GM18951 (cell line): ENCODE results near the gene CORIN.
"Not testable (repeated sequence)": the region's sequence is repeated elsewhere in the genome, so short reads cannot be mapped to it uniquely, and the experiment has no call there.

Experiments
- POLR2A ChIP-seq: IDR thresholded peaks from 4 replicates; pipeline ENCODE4 v1.6.1; 2011; ENCODE audit warnings: mild to moderate bottlenecking; ENCODE audit not compliant: insufficient read length, insufficient read depth; ENCODE audit errors: extremely low read depth
- in situ Hi-C: fragments of 300-500 bp; cut with MboI; formaldehyde crosslinking; loops from one replicate; pipeline ENCODE4 v1.12.0; 2022; ENCODE audit warnings: low sequenced_read_pairs, mixed read lengths, inconsistent platforms; ENCODE audit not compliant: unreplicated experiment

Gene CORIN

GRCh38 chr4:47579235-47579634 lies 258.6 kb downstream of the CORIN start:
- TF ChIP-seq POLR2A = no peak
- in situ Hi-C loops = no loop called here

- TF ChIP-seq POLR2A = no peak
Measured at GRCh38 chr4:47577779-47578553, 259.9 kb downstream of the CORIN start.

DNA sequence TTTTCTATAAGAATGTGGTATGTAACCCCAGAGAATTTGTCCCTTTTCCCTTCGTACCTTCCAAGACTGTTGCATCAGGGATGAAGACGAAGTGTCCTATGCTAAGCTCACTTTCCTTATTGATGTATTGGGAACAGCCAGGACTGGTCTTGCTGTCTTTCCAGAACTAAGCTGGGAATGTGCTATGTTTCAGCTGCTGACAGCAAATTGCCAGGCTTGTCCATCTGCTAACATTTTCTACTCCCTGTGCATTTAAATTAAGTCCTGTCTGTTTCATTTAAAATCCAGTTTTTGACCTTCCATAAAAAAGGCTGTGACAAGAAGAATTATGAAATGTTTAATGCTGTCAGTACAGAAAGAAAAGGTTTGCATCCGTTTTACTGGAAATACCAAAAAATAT lies 264.9 kb downstream of the CORIN start:
- no peak for TF ChIP-seq POLR2A
- in situ Hi-C loops = no loop called here

More at GRCh38 chr4:47577779-47578553, 259.9 kb downstream of the CORIN start:
- in situ Hi-C loops = no loop called here

DNA sequence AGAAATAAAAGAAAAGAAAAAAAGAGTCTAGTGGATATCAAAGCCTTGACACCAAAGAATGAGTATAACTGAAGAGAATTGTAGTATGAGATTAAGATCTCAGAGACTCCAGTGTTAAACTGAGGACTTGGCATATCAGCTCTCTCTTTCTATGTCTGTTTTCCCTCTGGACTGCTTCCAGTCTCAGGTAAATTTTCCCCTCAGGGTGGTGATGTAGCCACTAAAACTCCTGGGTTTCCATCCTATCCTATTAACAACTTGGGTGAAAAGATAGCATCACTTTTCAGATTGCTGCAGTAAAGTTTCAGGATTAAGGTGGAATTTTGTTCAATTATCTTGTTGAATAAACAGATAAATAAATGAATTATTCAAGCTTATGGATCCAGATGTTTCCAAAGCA lies 267.1 kb downstream of the CORIN start:
- in situ Hi-C loops = no loop called here
- TF ChIP-seq POLR2A = no peak

DNA sequence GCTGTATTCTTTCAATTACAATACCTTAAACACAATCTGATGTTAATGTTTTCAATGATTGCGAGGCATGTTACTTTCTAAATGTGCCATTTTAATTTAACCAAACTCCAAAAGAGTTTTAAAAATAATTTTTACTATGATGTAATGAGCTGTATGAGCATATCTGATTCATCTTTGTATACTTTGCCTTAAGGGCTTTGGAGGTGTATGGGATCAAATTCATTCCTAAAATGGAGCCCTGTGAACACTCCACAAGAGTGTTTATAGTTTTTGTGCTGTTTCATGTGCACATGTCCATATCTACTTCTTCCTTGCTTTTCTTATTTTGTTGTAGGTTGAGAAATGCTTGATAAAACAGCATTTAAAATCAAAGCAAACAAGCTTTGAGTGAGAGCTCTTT lies 270.4 kb downstream of the CORIN start:
- no peak for TF ChIP-seq POLR2A
- in situ Hi-C loops = no loop called here

GRCh38 chr4:47566969-47567368 lies 270.9 kb downstream of the CORIN start:
- in situ Hi-C loops = no loop called here
- no peak for TF ChIP-seq POLR2A

DNA sequence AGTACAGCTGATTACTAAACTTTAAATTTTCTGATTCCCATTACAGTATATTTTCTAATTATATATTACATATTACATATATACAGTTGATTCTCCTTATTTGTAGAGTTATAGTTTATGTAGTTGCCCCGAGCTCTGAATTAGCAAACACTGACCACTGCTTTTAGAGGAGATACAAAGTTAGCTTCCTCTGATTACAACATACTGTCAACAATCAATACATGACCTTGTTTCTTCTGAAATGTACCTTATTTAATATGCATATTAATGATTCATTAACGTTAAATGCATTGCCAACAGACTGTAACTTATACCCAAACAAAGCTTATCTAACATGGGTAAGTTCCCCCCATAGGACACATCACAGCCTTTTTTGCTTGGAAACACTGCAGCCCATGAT lies 271.3 kb downstream of the CORIN start:
- no peak for TF ChIP-seq POLR2A
- in situ Hi-C loops = no loop called here

GRCh38 chr4:47562297-47562696 lies 275.6 kb downstream of the CORIN start:
- no peak for TF ChIP-seq POLR2A
- in situ Hi-C loops = no loop called here

DNA sequence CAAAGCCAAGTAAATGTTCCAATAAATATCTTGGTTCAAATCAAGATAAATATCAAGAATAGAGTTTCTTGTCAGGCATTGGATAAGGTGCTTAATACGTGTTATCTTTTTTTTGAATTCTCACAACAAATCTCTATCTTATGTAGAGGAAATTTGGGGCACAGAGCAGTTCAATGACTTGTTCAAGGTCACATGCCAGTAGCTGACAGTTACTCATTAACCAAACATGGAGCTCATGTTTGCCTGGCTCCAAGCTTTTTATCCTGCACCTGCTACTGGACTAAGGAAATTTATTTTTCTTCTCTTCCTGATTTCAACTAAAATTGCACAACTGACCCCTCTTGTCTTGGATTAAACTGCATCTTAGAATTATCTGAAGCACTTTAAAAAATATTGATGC lies 276.5 kb downstream of the CORIN start:
- in situ Hi-C loops = no loop called here
- no peak for TF ChIP-seq POLR2A

- in situ Hi-C loops = no loop called here
- no peak for TF ChIP-seq POLR2A
Measured at GRCh38 chr4:47560682-47561081, 277.2 kb downstream of the CORIN start.

GRCh38 chr4:47557255-47557654 lies 280.6 kb downstream of the CORIN start:
- TF ChIP-seq POLR2A = no peak
- in situ Hi-C loops = no loop called here

- in situ Hi-C loops = not testable (repeated sequence)
Measured at GRCh38 chr4:47555920-47556319, 281.9 kb downstream of the CORIN start.

DNA sequence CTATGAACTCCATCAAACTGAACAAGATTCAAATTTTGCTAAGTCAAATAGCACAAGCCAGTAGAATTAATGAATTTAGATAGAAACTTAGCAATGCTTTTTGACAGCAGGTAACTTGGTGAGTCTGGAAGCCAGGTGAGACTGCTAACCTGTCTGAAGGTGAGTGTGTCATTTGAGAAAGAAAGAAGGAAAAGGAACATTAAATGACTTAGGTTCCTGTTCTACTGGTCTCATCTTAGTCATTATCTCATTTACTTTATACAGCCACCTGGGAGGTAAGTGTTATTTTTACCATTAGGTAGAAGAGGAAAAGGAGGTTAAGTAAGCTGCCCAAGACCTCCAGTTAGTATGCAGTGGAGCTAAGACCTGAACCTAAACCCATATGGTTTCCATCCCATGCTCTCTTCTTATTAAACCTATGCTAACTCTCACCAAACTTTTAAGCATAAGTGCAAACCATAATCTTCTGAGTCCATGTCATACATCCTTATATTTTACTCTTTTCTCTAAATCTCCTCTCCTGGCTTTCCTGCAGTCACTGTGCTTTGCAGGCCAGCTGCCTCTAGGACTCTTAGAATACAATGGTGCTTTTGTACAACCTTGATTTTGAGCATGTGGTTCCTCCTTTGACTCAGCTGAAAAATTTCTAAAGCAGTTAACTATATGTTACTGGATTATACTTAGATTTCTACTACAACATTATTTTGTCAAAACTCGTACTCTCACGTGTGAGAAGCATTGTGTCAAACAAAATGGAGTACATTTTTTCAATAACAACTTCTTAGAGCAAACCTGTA lies 284.3 kb downstream of the CORIN start:
- no peak for TF ChIP-seq POLR2A
- in situ Hi-C loops = no loop called here

DNA sequence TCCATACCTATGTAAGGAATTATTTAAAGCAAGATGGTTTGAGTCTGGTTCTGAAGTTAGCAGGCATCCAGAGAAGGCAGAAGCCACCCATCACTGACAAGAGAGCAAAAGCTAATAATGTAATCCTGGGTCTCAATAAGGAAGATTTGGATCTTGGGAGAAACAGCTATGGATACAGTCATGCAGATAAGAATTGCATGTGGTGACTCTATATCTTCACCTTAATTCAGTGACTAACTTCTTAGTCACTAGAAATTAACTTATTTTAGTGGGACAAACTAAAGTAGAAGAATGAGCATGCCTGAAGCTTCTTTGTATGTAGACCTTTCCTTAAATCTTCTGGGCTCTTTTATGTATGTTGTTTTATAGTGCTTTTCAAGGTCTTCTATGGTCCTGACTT lies 286.2 kb downstream of the CORIN start:
- in situ Hi-C loops = no loop called here
- TF ChIP-seq POLR2A = no peak
